Measurements from ENCODE around the gene GNB1L. TPM values are rescaled to one million over a fixed set of nuclear protein-coding genes. Genes with fewer than 3 reads are reported as not detected.

The GNB1L gene
- total RNA-seq, 1 experiment from 2014 or later = 15.8 TPM

GRCh38 chr22:19796160-19796559, 58.5 kb downstream of the GNB1L start:
- no peak overlapping the region for H3K4me3 Mint-ChIP-seq (ENCODE audit: unreplicated experiment)
- intact Hi-C loops (cut with micrococcal nuclease; ENCODE audit: unreplicated experiment) = no loop called here
- Histone ChIP-seq H3K4me3 (ENCODE audit: low read depth, low read length) (no peak overlapping the region), H3K27me3 (replicated peaks; ENCODE audit: control insufficient read depth, insufficient read depth, low read length) (no peaks in the 10 kb centered on the region), H3K9me3 (peaks cover 5% of the 10 kb centered on the region; the same call in 1 of the 2 replicates), H3K36me3 (ENCODE audit: control insufficient read depth, insufficient read depth, low read length) (no peaks in the 10 kb centered on the region), H3K4me1 (no peaks in the 10 kb centered on the region)
- no peaks in the 10 kb centered on the region for H3K4me1 Mint-ChIP-seq (ENCODE audit: low read depth, unreplicated experiment)
- no peaks in the 10 kb centered on the region for H3K9me3 Mint-ChIP-seq (ENCODE audit: unreplicated experiment)
- no peaks in the 10 kb centered on the region for H3K27me3 Mint-ChIP-seq (ENCODE audit: insufficient read depth, unreplicated experiment)
- POLR2A ChIA-PET = no interaction called here
- CTCF ChIA-PET = no interaction called here
- DNase-seq = no peak
- peaks cover 11% of the 10 kb centered on the region for H3K36me3 Mint-ChIP-seq (ENCODE audit: insufficient read depth, unreplicated experiment)
- H3K27ac Mint-ChIP-seq (ENCODE audit: unreplicated experiment) = no peak overlapping the region
- BruUV-seq (replicated peaks) = no TSS peak
- no peak for TF ChIP-seq CTCF (IDR thresholded peaks at IDR 0.05; ENCODE audit: insufficient read depth in 1 of 2, low read depth in 1 of 2, low read length in 1 of 2, severe bottlenecking in 1 of 2, unreplicated experiment in 1 of 2)

GRCh38 chr22:19795617-19796008, 59.1 kb downstream of the GNB1L start:
- Histone ChIP-seq H3K4me1 (no peaks in the 10 kb centered on the region), H3K4me3 (ENCODE audit: low read depth, low read length) (no peak overlapping the region), H3K9me3 (peaks cover 5% of the 10 kb centered on the region; the same call in 1 of the 2 replicates), H3K27me3 (replicated peaks; ENCODE audit: control insufficient read depth, insufficient read depth, low read length) (no peaks in the 10 kb centered on the region), H3K36me3 (ENCODE audit: control insufficient read depth, insufficient read depth, low read length) (no peaks in the 10 kb centered on the region)
- intact Hi-C loops (cut with micrococcal nuclease; ENCODE audit: unreplicated experiment) = no loop called here
- Mint-ChIP-seq H3K27me3 (ENCODE audit: insufficient read depth, unreplicated experiment) (no peaks in the 10 kb centered on the region), H3K36me3 (ENCODE audit: insufficient read depth, unreplicated experiment) (peaks cover 11% of the 10 kb centered on the region), H3K4me1 (ENCODE audit: low read depth, unreplicated experiment) (no peaks in the 10 kb centered on the region), H3K27ac (ENCODE audit: unreplicated experiment) (no peak overlapping the region), H3K4me3 (ENCODE audit: unreplicated experiment) (no peak overlapping the region), H3K9me3 (ENCODE audit: unreplicated experiment) (no peaks in the 10 kb centered on the region)
- POLR2A ChIA-PET = no interaction called here
- CTCF ChIA-PET = no interaction called here
- no peak for DNase-seq
- no peak for TF ChIP-seq CTCF (IDR thresholded peaks at IDR 0.05; ENCODE audit: insufficient read depth in 1 of 2, low read depth in 1 of 2, low read length in 1 of 2, severe bottlenecking in 1 of 2, unreplicated experiment in 1 of 2)
- BruUV-seq (replicated peaks) = no TSS peak

- Mint-ChIP-seq H3K9me3 (ENCODE audit: unreplicated experiment) (no peaks in the 10 kb centered on the region), H3K27ac (ENCODE audit: unreplicated experiment) (no peak overlapping the region), H3K4me3 (ENCODE audit: unreplicated experiment) (no peak overlapping the region), H3K36me3 (ENCODE audit: insufficient read depth, unreplicated experiment) (peaks cover 11% of the 10 kb centered on the region), H3K27me3 (ENCODE audit: insufficient read depth, unreplicated experiment) (no peaks in the 10 kb centered on the region), H3K4me1 (ENCODE audit: low read depth, unreplicated experiment) (no peaks in the 10 kb centered on the region)
- Histone ChIP-seq H3K4me1 (no peaks in the 10 kb centered on the region), H3K9me3 (peaks cover 5% of the 10 kb centered on the region; the same call in 1 of the 2 replicates), H3K4me3 (ENCODE audit: low read depth, low read length) (no peak overlapping the region), H3K27me3 (replicated peaks; ENCODE audit: control insufficient read depth, insufficient read depth, low read length) (no peaks in the 10 kb centered on the region), H3K36me3 (ENCODE audit: control insufficient read depth, insufficient read depth, low read length) (no peaks in the 10 kb centered on the region)
- TF ChIP-seq CTCF (IDR thresholded peaks at IDR 0.05; ENCODE audit: insufficient read depth in 1 of 2, low read depth in 1 of 2, low read length in 1 of 2, severe bottlenecking in 1 of 2, unreplicated experiment in 1 of 2) = no peak
- BruUV-seq (replicated peaks) = no TSS peak
- ChIA-PET CTCF (no interaction called here), POLR2A (no interaction called here)
- no peak for DNase-seq
- intact Hi-C loops (cut with micrococcal nuclease; ENCODE audit: unreplicated experiment) = no loop called here
Observed at GRCh38 chr22:19793661-19794310, 60.9 kb downstream of the GNB1L start.
